GM18499 (cell line): ENCODE data around the gene RNF113B.

ENCODE experiments used
- ATAC-seq: cut with Tn5 transposase; IDR thresholded peaks from one replicate; pipeline ENCODE4 v1.9.1; 2021; ENCODE audit warnings: moderate number of reproducible peaks; ENCODE audit not compliant: insufficient read depth, unreplicated experiment

The RNF113B gene

GRCh38 chr13:98176777-98177608 is at the start of gene RNF113B:
TSS of gene RNF113B (minus strand) at chr13:98177269. CDS start at chr13:98177236, 33 bp downstream.
- no peak for ATAC-seq

GRCh38 chr13:98226496-98226895 is 49.4 kb upstream of the RNF113B start:
- ATAC-seq, result no peak

GRCh38 chr13:98225036-98225940 is 48.2 kb upstream of the RNF113B start:
- ATAC-seq, result no peak

- ATAC-seq, result no peak
Observed at GRCh38 chr13:98224557-98224956, 47.5 kb upstream of the RNF113B start.

- ATAC-seq, result no peak
Observed at GRCh38 chr13:98223741-98224140, 46.7 kb upstream of the RNF113B start.

- no peak for ATAC-seq
Observed at GRCh38 chr13:98222816-98223215, 45.7 kb upstream of the RNF113B start.

GRCh38 chr13:98222081-98222554 is 45.0 kb upstream of the RNF113B start:
- no peak for ATAC-seq

- ATAC-seq, result no peak
Observed at GRCh38 chr13:98221234-98221633, 44.2 kb upstream of the RNF113B start.

GRCh38 chr13:98220271-98220791 is 43.3 kb upstream of the RNF113B start:
- ATAC-seq, result no peak

- ATAC-seq, result no peak
Observed at GRCh38 chr13:98219685-98220084, 42.6 kb upstream of the RNF113B start.

- ATAC-seq, result no peak
Observed at GRCh38 chr13:98217597-98217996, 40.5 kb upstream of the RNF113B start.

- ATAC-seq, result no peak
Observed at GRCh38 chr13:98216711-98217285, 39.7 kb upstream of the RNF113B start.

- no peak for ATAC-seq
Observed at GRCh38 chr13:98216135-98216565, 39.1 kb upstream of the RNF113B start.

- no peak for ATAC-seq
Observed at GRCh38 chr13:98215508-98215907, 38.4 kb upstream of the RNF113B start.

- ATAC-seq, result no peak
Observed at GRCh38 chr13:98214707-98215106, 37.6 kb upstream of the RNF113B start.

GRCh38 chr13:98214008-98214643 is 37.1 kb upstream of the RNF113B start:
- ATAC-seq, result no peak

- ATAC-seq, result no peak
Observed at GRCh38 chr13:98213354-98213753, 36.3 kb upstream of the RNF113B start.

GRCh38 chr13:98212763-98213162 is 35.7 kb upstream of the RNF113B start:
- ATAC-seq, result no peak

GRCh38 chr13:98208606-98209005 is 31.5 kb upstream of the RNF113B start:
- no peak for ATAC-seq

GRCh38 chr13:98207416-98207815 is 30.3 kb upstream of the RNF113B start:
- ATAC-seq, result no peak
